ENCODE measurements around the gene CTNNA2.

The CTNNA2 gene

GRCh38 chr2:79695248-79695647, 182.4 kb downstream of the CTNNA2 start:
- no peak for DNase-seq (ENCODE audit: low read depth, low spot score)

GRCh38 chr2:79697200-79697599, 184.3 kb downstream of the CTNNA2 start:
- DNase-seq (ENCODE audit: low read depth, low spot score), result no peak
- H3K4me3 ChIP-seq (ENCODE audit: low read length), result no peak overlapping the region

More at GRCh38 chr2:79695248-79695647, 182.4 kb downstream of the CTNNA2 start:
- no peak overlapping the region for H3K4me3 ChIP-seq (ENCODE audit: low read length)

- DNase-seq (ENCODE audit: low read depth, low spot score), result no peak
These were observed 187.8 kb downstream of the CTNNA2 start for GRCh38 chr2:79700651-79701050.

GRCh38 chr2:79702905-79703304, 190.1 kb downstream of the CTNNA2 start:
- no peak for DNase-seq (ENCODE audit: low read depth, low spot score)
- no peak overlapping the region for H3K4me3 ChIP-seq (ENCODE audit: low read length)

More at GRCh38 chr2:79700651-79701050, 187.8 kb downstream of the CTNNA2 start:
- no peak overlapping the region for H3K4me3 ChIP-seq (ENCODE audit: low read length)

GRCh38 chr2:79711098-79711497, 198.2 kb downstream of the CTNNA2 start:
- no peak for DNase-seq (ENCODE audit: low read depth, low spot score)

GRCh38 chr2:79713131-79713785, 200.4 kb downstream of the CTNNA2 start:
- no peak for DNase-seq (ENCODE audit: low read depth, low spot score)
- H3K4me3 ChIP-seq (ENCODE audit: low read length), result no peak overlapping the region

More at GRCh38 chr2:79711098-79711497, 198.2 kb downstream of the CTNNA2 start:
- no peak overlapping the region for H3K4me3 ChIP-seq (ENCODE audit: low read length)

- no peak for DNase-seq (ENCODE audit: low read depth, low spot score)
These were observed 201.4 kb downstream of the CTNNA2 start for GRCh38 chr2:79714283-79714682.

GRCh38 chr2:79715338-79715737, 202.5 kb downstream of the CTNNA2 start:
- no peak for DNase-seq (ENCODE audit: low read depth, low spot score)
- H3K4me3 ChIP-seq (ENCODE audit: low read length), result no peak overlapping the region

More at GRCh38 chr2:79714283-79714682, 201.4 kb downstream of the CTNNA2 start:
- H3K4me3 ChIP-seq (ENCODE audit: low read length), result no peak overlapping the region

- no peak for DNase-seq (ENCODE audit: low read depth, low spot score)
- no peak overlapping the region for H3K4me3 ChIP-seq (ENCODE audit: low read length)
These were observed 203.4 kb downstream of the CTNNA2 start for GRCh38 chr2:79716266-79716665.

- no peak for DNase-seq (ENCODE audit: low read depth, low spot score)
- no peak overlapping the region for H3K4me3 ChIP-seq (ENCODE audit: low read length)
These were observed 204.6 kb downstream of the CTNNA2 start for GRCh38 chr2:79717364-79718007.

- DNase-seq (ENCODE audit: low read depth, low spot score), result no peak
- no peak overlapping the region for H3K4me3 ChIP-seq (ENCODE audit: low read length)
These were observed 208.2 kb downstream of the CTNNA2 start for GRCh38 chr2:79721061-79721460.

- H3K4me3 ChIP-seq (ENCODE audit: low read length), result no peak overlapping the region
- DNase-seq (ENCODE audit: low read depth, low spot score), result no peak
These were observed 209.1 kb downstream of the CTNNA2 start for GRCh38 chr2:79721966-79722365.

- H3K4me3 ChIP-seq (ENCODE audit: low read length), result no peak overlapping the region
- no peak for DNase-seq (ENCODE audit: low read depth, low spot score)
These were observed 211.0 kb downstream of the CTNNA2 start for GRCh38 chr2:79723830-79724229.

- no peak overlapping the region for H3K4me3 ChIP-seq (ENCODE audit: low read length)
- no peak for DNase-seq (ENCODE audit: low read depth, low spot score)
These were observed 216.7 kb downstream of the CTNNA2 start for GRCh38 chr2:79729532-79729931.

GRCh38 chr2:79734518-79734917, 221.7 kb downstream of the CTNNA2 start:
- H3K4me3 ChIP-seq (ENCODE audit: low read length), result no peak overlapping the region
- DNase-seq (ENCODE audit: low read depth, low spot score), result no peak

- H3K4me3 ChIP-seq (ENCODE audit: low read length), result no peak overlapping the region
- no peak for DNase-seq (ENCODE audit: low read depth, low spot score)
These were observed 228.1 kb downstream of the CTNNA2 start for GRCh38 chr2:79740879-79741443.

- no peak for DNase-seq (ENCODE audit: low read depth, low spot score)
- H3K4me3 ChIP-seq (ENCODE audit: low read length), result no peak overlapping the region
These were observed 237.5 kb downstream of the CTNNA2 start for GRCh38 chr2:79750321-79750720.

- no peak for DNase-seq (ENCODE audit: low read depth, low spot score)
- H3K4me3 ChIP-seq (ENCODE audit: low read length), result no peak overlapping the region
These were observed 244.7 kb downstream of the CTNNA2 start for GRCh38 chr2:79757526-79757925.

GRCh38 chr2:79758042-79758441, 245.2 kb downstream of the CTNNA2 start:
- H3K4me3 ChIP-seq (ENCODE audit: low read length), result no peak overlapping the region
- no peak for DNase-seq (ENCODE audit: low read depth, low spot score)

GRCh38 chr2:79758749-79759282, 246.0 kb downstream of the CTNNA2 start:
- no peak for DNase-seq (ENCODE audit: low read depth, low spot score)
- no peak overlapping the region for H3K4me3 ChIP-seq (ENCODE audit: low read length)

All from Jurkat, Clone E6-1 (cell line).